GM20000 (cell line): ENCODE measurements around the gene CFAP221.
A peak's percentile ranks its signal among the peaks of the same experiment; 100 is the strongest.

Experiments used
- DNase-seq: peaks from one replicate; pipeline ENCODE4 v3.0.0; 2012; ENCODE audit warnings: low spot score
- CTCF ChIP-seq: IDR thresholded peaks from 2 replicates; pipeline ENCODE4 v1.5.1; 2012; ENCODE audit warnings: mild to moderate bottlenecking, control low read depth; ENCODE audit errors: extremely low read depth, missing control alignments

The CFAP221 gene

GRCh38 chr2:119694470-119694844, 150.2 kb downstream of the CFAP221 start:
- no peak for DNase-seq

GRCh38 chr2:119694845-119695521, 150.7 kb downstream of the CFAP221 start:
- TF ChIP-seq CTCF: no peak
- DNase-seq: no peak

More at GRCh38 chr2:119694470-119694844, 150.2 kb downstream of the CFAP221 start:
- TF ChIP-seq CTCF: no peak

- DNase-seq: no peak
Measured at GRCh38 chr2:119696005-119696404, 151.8 kb downstream of the CFAP221 start.

GRCh38 chr2:119696494-119697030, 152.3 kb downstream of the CFAP221 start:
- DNase-seq: no peak
- TF ChIP-seq CTCF: no peak

More at GRCh38 chr2:119696005-119696404, 151.8 kb downstream of the CFAP221 start:
- no peak for TF ChIP-seq CTCF

GRCh38 chr2:119697290-119698020, 153.2 kb downstream of the CFAP221 start:
- no peak for TF ChIP-seq CTCF
- peak; percentile 58 for DNase-seq

GRCh38 chr2:119698246-119698645, 154.0 kb downstream of the CFAP221 start:
- no peak for TF ChIP-seq CTCF
- no peak for DNase-seq

GRCh38 chr2:119699016-119699606, 154.9 kb downstream of the CFAP221 start:
- no peak for DNase-seq
- no peak for TF ChIP-seq CTCF
